ENCODE data around the gene CD82. TPM values are rescaled to one million over a fixed set of nuclear protein-coding genes. Genes with fewer than 3 reads are reported as not detected.

CD82 gene
- total and polyA plus RNA-seq, 2 of the 13 experiments (the other 11 are each of a cell fraction or from before 2014, with no cell fraction given) = 0.05 TPM; not detected in 1

DNA sequence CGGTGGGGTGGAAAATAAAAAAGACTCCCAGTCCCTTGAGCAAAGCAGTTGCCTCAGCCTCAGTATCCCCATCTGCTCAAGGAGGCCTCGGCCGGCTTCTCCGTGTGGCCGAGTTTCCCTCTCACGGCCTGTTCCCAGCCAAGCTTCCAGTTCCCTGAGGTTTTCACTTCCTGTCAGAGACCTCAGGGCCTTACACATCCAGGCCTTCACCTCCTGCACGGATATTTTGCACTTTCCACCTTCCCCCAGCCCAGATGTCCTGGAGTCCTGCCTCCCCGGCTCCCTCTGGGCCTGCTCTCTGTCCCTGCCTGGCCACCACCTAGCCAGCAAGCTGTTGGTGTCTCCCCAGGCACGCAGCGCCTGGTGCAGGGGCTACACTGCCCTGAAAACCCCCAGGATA lies 41.1 kb upstream of the CD82 start:
- Histone ChIP-seq H3K9me3 (ENCODE audit: low read length) (no peaks in the 10 kb centered on the region), H2AFZ (ENCODE audit: low read length) (no peak overlapping the region), H4K20me1 (ENCODE audit: insufficient read depth, low read length) (no peaks in the 10 kb centered on the region), H3K4me3 (replicated peaks in 1 of 3; ENCODE audit: insufficient read depth in 1 of 3, low read depth in 2 of 3, low read length in 3 of 3) (no peak overlapping the region), H3K4me1 (ENCODE audit: insufficient read depth, low read length) (no peaks in the 10 kb centered on the region), H3K36me3 (replicated peaks in 1 of 2; ENCODE audit: control insufficient read depth in 1 of 2, insufficient read depth in 2 of 2, low read length in 2 of 2) (no peaks in the 10 kb centered on the region), H3K9ac (ENCODE audit: insufficient read depth, low read depth, low read length) (no peak overlapping the region), H3K79me2 (ENCODE audit: insufficient read depth, low read length) (no peaks in the 10 kb centered on the region), H3K27ac (ENCODE audit: extremely low read length, insufficient read depth, low read length) (no peak overlapping the region), H3K4me2 (ENCODE audit: low read depth, low read length) (no peak overlapping the region), H3K27me3 (ENCODE audit: control insufficient read depth in 1 of 2, insufficient read depth in 2 of 2, low read length in 2 of 2) (peaks cover 3 to 40% of the 10 kb centered on the region in 2 experiments; a peak in 3 of 5 replicates)
- in situ Hi-C loops (cut with HindIII; ENCODE audit: extremely low pct_ligation_motif_present, low pct_unique_long_range_greater_than_20kb) (no loop called here), intact Hi-C loops (cut with micrococcal nuclease; ENCODE audit: unreplicated experiment) (no loop called here)
- DNase-seq (ENCODE audit: low spot score) (no peak), FAIRE-seq (no peak), ATAC-seq (no peak)
- no TSS peak for BruUV-seq (replicated peaks)
- ChIA-PET POLR2A (no interaction called here), CTCF (ENCODE audit: low intra/inter-chr PET ratio, low total read pairs) (interaction anchor here (1.6 to 2.0 kb wide), 2 partner anchors 14 to 92 kb away, joined by 7 to 20 read pairs; no protein-coding TSS in a partner anchor)
- WGBS (ENCODE audit: low lambda C conversion rate) = 47% methylated on average over 10 of the region's 10 CpGs
- TF ChIP-seq GATAD1 (CRISPR knock-in tag; IDR thresholded peaks at IDR 0.05) = no peak
- no peak for TF ChIP-seq ZNF703 (CRISPR knock-in tag; IDR thresholded peaks at IDR 0.05; ENCODE audit: borderline replicate concordance)
- TF ChIP-seq, protein P1, sequence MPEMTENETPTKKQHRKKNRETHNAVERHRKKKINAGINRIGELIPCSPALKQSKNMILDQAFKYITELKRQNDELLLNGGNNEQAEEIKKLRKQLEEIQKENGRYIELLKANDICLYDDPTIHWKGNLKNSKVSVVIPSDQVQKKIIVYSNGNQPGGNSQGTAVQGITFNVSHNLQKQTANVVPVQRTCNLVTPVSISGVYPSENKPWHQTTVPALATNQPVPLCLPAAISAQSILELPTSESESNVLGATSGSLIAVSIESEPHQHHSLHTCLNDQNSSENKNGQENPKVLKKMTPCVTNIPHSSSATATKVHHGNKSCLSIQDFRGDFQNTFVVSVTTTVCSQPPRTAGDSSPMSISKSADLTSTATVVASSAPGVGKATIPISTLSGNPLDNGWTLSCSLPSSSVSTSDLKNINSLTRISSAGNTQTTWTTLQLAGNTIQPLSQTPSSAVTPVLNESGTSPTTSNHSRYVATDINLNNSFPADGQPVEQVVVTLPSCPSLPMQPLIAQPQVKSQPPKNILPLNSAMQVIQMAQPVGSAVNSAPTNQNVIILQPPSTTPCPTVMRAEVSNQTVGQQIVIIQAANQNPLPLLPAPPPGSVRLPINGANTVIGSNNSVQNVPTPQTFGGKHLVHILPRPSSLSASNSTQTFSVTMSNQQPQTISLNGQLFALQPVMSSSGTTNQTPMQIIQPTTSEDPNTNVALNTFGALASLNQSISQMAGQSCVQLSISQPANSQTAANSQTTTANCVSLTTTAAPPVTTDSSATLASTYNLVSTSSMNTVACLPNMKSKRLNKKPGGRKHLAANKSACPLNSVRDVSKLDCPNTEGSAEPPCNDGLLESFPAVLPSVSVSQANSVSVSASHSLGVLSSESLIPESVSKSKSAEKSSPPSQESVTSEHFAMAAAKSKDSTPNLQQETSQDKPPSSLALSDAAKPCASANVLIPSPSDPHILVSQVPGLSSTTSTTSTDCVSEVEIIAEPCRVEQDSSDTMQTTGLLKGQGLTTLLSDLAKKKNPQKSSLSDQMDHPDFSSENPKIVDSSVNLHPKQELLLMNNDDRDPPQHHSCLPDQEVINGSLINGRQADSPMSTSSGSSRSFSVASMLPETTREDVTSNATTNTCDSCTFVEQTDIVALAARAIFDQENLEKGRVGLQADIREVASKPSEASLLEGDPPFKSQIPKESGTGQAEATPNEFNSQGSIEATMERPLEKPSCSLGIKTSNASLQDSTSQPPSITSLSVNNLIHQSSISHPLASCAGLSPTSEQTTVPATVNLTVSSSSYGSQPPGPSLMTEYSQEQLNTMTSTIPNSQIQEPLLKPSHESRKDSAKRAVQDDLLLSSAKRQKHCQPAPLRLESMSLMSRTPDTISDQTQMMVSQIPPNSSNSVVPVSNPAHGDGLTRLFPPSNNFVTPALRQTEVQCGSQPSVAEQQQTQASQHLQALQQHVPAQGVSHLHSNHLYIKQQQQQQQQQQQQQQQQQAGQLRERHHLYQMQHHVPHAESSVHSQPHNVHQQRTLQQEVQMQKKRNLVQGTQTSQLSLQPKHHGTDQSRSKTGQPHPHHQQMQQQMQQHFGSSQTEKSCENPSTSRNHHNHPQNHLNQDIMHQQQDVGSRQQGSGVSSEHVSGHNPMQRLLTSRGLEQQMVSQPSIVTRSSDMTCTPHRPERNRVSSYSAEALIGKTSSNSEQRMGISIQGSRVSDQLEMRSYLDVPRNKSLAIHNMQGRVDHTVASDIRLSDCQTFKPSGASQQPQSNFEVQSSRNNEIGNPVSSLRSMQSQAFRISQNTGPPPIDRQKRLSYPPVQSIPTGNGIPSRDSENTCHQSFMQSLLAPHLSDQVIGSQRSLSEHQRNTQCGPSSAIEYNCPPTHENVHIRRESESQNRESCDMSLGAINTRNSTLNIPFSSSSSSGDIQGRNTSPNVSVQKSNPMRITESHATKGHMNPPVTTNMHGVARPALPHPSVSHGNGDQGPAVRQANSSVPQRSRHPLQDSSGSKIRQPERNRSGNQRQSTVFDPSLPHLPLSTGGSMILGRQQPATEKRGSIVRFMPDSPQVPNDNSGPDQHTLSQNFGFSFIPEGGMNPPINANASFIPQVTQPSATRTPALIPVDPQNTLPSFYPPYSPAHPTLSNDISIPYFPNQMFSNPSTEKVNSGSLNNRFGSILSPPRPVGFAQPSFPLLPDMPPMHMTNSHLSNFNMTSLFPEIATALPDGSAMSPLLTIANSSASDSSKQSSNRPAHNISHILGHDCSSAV (CRISPR knock-in tag; IDR thresholded peaks at IDR 0.05; ENCODE audit: borderline replicate concordance) = no peak
- TF ChIP-seq, protein P2, sequence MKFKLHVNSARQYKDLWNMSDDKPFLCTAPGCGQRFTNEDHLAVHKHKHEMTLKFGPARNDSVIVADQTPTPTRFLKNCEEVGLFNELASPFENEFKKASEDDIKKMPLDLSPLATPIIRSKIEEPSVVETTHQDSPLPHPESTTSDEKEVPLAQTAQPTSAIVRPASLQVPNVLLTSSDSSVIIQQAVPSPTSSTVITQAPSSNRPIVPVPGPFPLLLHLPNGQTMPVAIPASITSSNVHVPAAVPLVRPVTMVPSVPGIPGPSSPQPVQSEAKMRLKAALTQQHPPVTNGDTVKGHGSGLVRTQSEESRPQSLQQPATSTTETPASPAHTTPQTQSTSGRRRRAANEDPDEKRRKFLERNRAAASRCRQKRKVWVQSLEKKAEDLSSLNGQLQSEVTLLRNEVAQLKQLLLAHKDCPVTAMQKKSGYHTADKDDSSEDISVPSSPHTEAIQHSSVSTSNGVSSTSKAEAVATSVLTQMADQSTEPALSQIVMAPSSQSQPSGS (CRISPR knock-in tag; IDR thresholded peaks at IDR 0.05) = no peak
